RWPE2 (cell line): ENCODE measurements around the gene TARDBP.
"Not testable (repeated sequence)": the region's sequence is repeated elsewhere in the genome, so short reads cannot be mapped to it uniquely, and the experiment has no call there.

Experiments
- ATAC-seq: fragments of 200-7000 bp; cut with Tn5 transposase; 3 replicates; pipeline ENCODE4 v1.9.1; 2021; ENCODE audit warnings: low read depth
- DNase-seq: peaks from one replicate; pipeline ENCODE4 v3.0.0-alpha.2; 2020; ENCODE audit warnings: low spot score
- H3K27ac ChIP-seq: fragments of 450-650 bp; 2 replicates; pipeline ENCODE4 v1.5.1; 2017; ENCODE audit warnings: mild to moderate bottlenecking; ENCODE audit not compliant: poor library complexity, severe bottlenecking
- H3K27me3 ChIP-seq: fragments of 250-450 bp; sonication (Bioruptor Pico); 2 replicates; pipeline ENCODE4 v1.5.1; 2021; ENCODE audit warnings: mild to moderate bottlenecking, moderate library complexity; ENCODE audit not compliant: insufficient read depth, poor library complexity, severe bottlenecking
- H3K36me3 ChIP-seq: fragments of 250-450 bp; sonication (Bioruptor Pico); 2 replicates; pipeline ENCODE4 v1.5.1; 2020; ENCODE audit warnings: low read depth, mild to moderate bottlenecking, moderate library complexity
- H3K4me1 ChIP-seq: fragments of 250-450 bp; sonication (Bioruptor Pico); 2 replicates; pipeline ENCODE4 v1.5.1; 2021; ENCODE audit warnings: mild to moderate bottlenecking, moderate library complexity; ENCODE audit not compliant: insufficient read depth, poor library complexity, severe bottlenecking
- H3K4me3 ChIP-seq: fragments of 250-450 bp; sonication (Bioruptor Pico); 2 replicates; pipeline ENCODE4 v1.5.1; 2021; ENCODE audit warnings: mild to moderate bottlenecking, moderate library complexity; ENCODE audit not compliant: severe bottlenecking
- H3K9me3 ChIP-seq: fragments of 250-450 bp; sonication (Bioruptor Pico); 2 replicates; pipeline ENCODE4 v1.5.1; 2021; ENCODE audit warnings: mild to moderate bottlenecking, moderate library complexity; ENCODE audit not compliant: severe bottlenecking
- CTCF ChIP-seq: fragments of 450-650 bp; IDR thresholded peaks from one replicate; pipeline ENCODE4 v1.5.1; 2017; ENCODE audit warnings: mild to moderate bottlenecking, moderate library complexity; ENCODE audit not compliant: poor library complexity, severe bottlenecking

Gene TARDBP

GRCh38 chr1:11072216-11072917 is 59.9 kb downstream of the TARDBP start:
- no peak for ATAC-seq
- H3K4me1 ChIP-seq: no peaks in the 10 kb centered on the region
- no peaks in the 10 kb centered on the region for H3K27me3 ChIP-seq
- TF ChIP-seq CTCF: no peak
- peaks cover 91% of the 10 kb centered on the region for H3K36me3 ChIP-seq
- no peak overlapping the region for H3K27ac ChIP-seq
- DNase-seq: peak; percentile 6
- no peak overlapping the region for H3K4me3 ChIP-seq
- no peaks in the 10 kb centered on the region for H3K9me3 ChIP-seq

DNA sequence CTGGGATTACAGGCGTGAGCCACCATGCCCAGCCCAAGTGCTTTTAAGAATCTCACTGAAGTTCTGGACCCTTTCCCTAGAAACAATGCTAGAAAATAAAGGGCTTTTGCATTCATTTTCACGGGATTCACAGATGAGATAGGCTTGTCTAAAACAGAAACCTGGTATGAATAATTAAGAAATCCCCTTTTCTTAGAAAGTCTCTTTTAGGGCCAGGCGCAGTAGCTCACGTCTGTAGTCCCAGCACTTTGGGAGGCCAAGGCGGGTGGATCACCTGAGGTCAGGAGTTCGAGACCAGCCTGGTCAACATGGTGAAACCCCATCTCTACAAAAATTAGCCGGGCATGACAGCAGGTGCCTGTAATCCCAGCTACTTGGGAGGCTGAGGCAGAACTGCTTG is 60.9 kb downstream of the TARDBP start:
- not testable (repeated sequence) for ATAC-seq, H3K4me1 ChIP-seq, H3K27ac ChIP-seq, H3K27me3 ChIP-seq, H3K4me3 ChIP-seq, H3K9me3 ChIP-seq
- DNase-seq: peak; percentile 0
- H3K36me3 ChIP-seq: peaks cover 88% of the 10 kb centered on the region
